ENCODE data around the gene ZC3HAV1. TPM values are rescaled to one million over a fixed set of nuclear protein-coding genes. Genes with fewer than 3 reads are reported as not detected.
A peak's percentile ranks its signal among the peaks of the same experiment; 100 is the strongest.

ZC3HAV1 gene
- total and polyA plus RNA-seq, 9 of the 15 experiments (the other 6 are each of a cell fraction or from before 2014, with no cell fraction given), result 11.9 to 40.5 (median 23.9) TPM

DNA sequence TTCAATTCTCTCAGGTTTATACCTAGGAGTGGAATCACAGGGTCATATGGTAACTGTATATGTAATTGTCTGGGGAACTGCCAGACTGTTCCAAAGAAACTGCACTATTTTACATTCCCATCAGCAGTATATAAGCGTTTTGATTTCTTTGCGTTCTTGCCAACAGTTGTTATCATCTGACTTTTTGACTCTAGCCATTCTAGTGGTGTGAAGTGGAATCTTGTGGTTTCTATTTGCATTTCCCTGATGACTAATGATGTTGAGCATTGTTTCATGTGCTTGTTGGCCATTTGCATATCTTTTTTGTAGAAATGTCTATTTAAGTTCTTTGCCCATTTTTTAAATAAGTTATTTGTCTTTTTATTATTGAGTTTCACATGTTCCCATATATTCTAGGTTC lies 44.3 kb upstream of the ZC3HAV1 start:
- ATAC-seq, result peak; percentile 61
- TF ChIP-seq, protein P1, sequence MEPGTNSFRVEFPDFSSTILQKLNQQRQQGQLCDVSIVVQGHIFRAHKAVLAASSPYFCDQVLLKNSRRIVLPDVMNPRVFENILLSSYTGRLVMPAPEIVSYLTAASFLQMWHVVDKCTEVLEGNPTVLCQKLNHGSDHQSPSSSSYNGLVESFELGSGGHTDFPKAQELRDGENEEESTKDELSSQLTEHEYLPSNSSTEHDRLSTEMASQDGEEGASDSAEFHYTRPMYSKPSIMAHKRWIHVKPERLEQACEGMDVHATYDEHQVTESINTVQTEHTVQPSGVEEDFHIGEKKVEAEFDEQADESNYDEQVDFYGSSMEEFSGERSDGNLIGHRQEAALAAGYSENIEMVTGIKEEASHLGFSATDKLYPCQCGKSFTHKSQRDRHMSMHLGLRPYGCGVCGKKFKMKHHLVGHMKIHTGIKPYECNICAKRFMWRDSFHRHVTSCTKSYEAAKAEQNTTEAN (CRISPR knock-in tag; IDR thresholded peaks at IDR 0.05), result no peak
- TF ChIP-seq TEAD1 (CRISPR knock-in tag; IDR thresholded peaks at IDR 0.05) (peak in 1 of 2 experiments; percentile 82; a peak in 1 of 4 replicates), CTBP1 (IDR thresholded peaks at IDR 0.05; ENCODE audit: borderline replicate concordance) (0 out of 2 replicates have a peak, but pooled peaks have one; percentile 16), NFIC (IDR thresholded peaks at IDR 0.05) (peak; percentile 84), SOX6 (IDR thresholded peaks at IDR 0.05) (peak; percentile 98), C11orf30 (IDR thresholded peaks at IDR 0.05; ENCODE audit: low read depth) (0 out of 2 replicates have a peak, but pooled peaks have one; percentile 5), KDM1A (IDR thresholded peaks at IDR 0.05) (peak; percentile 97), HDAC1 (IDR thresholded peaks at IDR 0.05) (peak in 1 of 2 experiments; percentile 80; a peak in 2 of 4 replicates), JUN (IDR thresholded peaks at IDR 0.05; ENCODE audit: borderline replicate concordance, low read depth, low read length) (0 out of 2 replicates have a peak, but pooled peaks have one; percentile 51), JUN (CRISPR knock-in tag; IDR thresholded peaks at IDR 0.05; ENCODE audit: borderline replicate concordance) (no peak), DPF2 (IDR thresholded peaks at IDR 0.05) (peak; percentile 49; the same call in 1 of the 2 replicates), ARID1B (IDR thresholded peaks at IDR 0.05) (0 out of 2 replicates have a peak, but pooled peaks have one; percentile 40), SMARCA4 (IDR thresholded peaks at IDR 0.05) (0 out of 2 replicates have a peak, but pooled peaks have one; percentile 17)
- TF ChIP-seq, protein P2, sequence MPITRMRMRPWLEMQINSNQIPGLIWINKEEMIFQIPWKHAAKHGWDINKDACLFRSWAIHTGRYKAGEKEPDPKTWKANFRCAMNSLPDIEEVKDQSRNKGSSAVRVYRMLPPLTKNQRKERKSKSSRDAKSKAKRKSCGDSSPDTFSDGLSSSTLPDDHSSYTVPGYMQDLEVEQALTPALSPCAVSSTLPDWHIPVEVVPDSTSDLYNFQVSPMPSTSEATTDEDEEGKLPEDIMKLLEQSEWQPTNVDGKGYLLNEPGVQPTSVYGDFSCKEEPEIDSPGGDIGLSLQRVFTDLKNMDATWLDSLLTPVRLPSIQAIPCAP (CRISPR knock-in tag; IDR thresholded peaks at IDR 0.05; ENCODE audit: borderline replicate concordance), result no peak
- TF ChIP-seq, protein P3, sequence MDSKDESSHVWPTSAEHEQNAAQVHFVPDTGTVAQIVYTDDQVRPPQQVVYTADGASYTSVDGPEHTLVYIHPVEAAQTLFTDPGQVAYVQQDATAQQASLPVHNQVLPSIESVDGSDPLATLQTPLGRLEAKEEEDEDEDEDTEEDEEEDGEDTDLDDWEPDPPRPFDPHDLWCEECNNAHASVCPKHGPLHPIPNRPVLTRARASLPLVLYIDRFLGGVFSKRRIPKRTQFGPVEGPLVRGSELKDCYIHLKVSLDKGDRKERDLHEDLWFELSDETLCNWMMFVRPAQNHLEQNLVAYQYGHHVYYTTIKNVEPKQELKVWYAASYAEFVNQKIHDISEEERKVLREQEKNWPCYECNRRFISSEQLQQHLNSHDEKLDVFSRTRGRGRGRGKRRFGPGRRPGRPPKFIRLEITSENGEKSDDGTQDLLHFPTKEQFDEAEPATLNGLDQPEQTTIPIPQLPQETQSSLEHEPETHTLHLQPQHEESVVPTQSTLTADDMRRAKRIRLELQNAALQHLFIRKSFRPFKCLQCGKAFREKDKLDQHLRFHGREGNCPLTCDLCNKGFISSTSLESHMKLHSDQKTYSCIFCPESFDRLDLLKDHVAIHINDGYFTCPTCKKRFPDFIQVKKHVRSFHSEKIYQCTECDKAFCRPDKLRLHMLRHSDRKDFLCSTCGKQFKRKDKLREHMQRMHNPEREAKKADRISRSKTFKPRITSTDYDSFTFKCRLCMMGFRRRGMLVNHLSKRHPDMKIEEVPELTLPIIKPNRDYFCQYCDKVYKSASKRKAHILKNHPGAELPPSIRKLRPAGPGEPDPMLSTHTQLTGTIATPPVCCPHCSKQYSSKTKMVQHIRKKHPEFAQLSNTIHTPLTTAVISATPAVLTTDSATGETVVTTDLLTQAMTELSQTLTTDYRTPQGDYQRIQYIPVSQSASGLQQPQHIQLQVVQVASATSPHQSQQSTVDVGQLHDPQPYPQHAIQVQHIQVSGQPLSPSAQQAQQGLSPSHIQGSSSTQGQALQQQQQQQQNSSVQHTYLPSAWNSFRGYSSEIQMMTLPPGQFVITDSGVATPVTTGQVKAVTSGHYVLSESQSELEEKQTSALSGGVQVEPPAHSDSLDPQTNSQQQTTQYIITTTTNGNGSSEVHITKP (IDR thresholded peaks at IDR 0.05; ENCODE audit: partially characterized antibody), result no peak
- TF ChIP-seq, protein P4, sequence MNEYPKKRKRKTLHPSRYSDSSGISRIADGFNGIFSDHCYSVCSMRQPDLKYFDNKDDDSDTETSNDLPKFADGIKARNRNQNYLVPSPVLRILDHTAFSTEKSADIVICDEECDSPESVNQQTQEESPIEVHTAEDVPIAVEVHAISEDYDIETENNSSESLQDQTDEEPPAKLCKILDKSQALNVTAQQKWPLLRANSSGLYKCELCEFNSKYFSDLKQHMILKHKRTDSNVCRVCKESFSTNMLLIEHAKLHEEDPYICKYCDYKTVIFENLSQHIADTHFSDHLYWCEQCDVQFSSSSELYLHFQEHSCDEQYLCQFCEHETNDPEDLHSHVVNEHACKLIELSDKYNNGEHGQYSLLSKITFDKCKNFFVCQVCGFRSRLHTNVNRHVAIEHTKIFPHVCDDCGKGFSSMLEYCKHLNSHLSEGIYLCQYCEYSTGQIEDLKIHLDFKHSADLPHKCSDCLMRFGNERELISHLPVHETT (CRISPR knock-in tag; conservative IDR thresholded peaks at IDR 0.05 in 1 of 2, IDR thresholded peaks at IDR 0.05 in 1 of 2), result peak in 1 of 2 experiments; percentile 48; a peak in 1 of 4 replicates

More for the DNA sequence above, 44.3 kb upstream of the ZC3HAV1 start:
- Histone ChIP-seq H3K4me1 (replicated peaks in 1 of 2; ENCODE audit: control insufficient read depth in 2 of 2, insufficient read depth in 2 of 2, low read length in 2 of 2) (no peaks in the 10 kb centered on the region), H3K9me1 (ENCODE audit: control insufficient read depth, insufficient read depth, low read length) (no peaks in the 10 kb centered on the region), H2AFZ (ENCODE audit: low read depth, low read length) (no peak overlapping the region), H3K4me3 (no peak overlapping the region), H3K9me3 (replicated peaks; ENCODE audit: control insufficient read depth, insufficient read depth, low read depth, low read length) (no peaks in the 10 kb centered on the region), H3K9ac (ENCODE audit: insufficient read depth in 1 of 2, low read depth in 2 of 2, low read length in 2 of 2) (no peak overlapping the region), H4K20me1 (replicated peaks; ENCODE audit: control insufficient read depth, insufficient read depth, low read length) (no peaks in the 10 kb centered on the region), H3K36me3 (ENCODE audit: control insufficient read depth, insufficient read depth, low read length) (no peaks in the 10 kb centered on the region), H3K4me2 (ENCODE audit: insufficient read depth, low read length) (no peak overlapping the region), H3K27me3 (ENCODE audit: control insufficient read depth in 2 of 2, insufficient read depth in 2 of 2, low read length in 2 of 2) (no peaks in the 10 kb centered on the region), H3K79me2 (ENCODE audit: control insufficient read depth, insufficient read depth, low read length) (no peaks in the 10 kb centered on the region), H3K27ac (ENCODE audit: extremely low read depth, low read depth, low read length) (no peak overlapping the region)
- BruUV-seq (replicated peaks), result no TSS peak
- in situ Hi-C loops (cut with MboI) (no loop called here), intact Hi-C loops (cut with micrococcal nuclease) (loop anchor here (2.0 kb wide), 1 partner anchor 29 kb away; no protein-coding TSS in a partner anchor)
- DNase-seq (ENCODE audit: extremely low read depth in 1 of 4, low spot score in 3 of 4) (no peak), FAIRE-seq (peak; percentile 42)
- ChIA-PET CTCF (ENCODE audit: low intra/inter-chr PET ratio) (no interaction called here), POLR2A (interaction anchor here (2.2 kb wide), 1 partner anchor 14 kb away, joined by 5 read pairs; no protein-coding TSS in a partner anchor)
- WGBS (ENCODE audit: insufficient coverage, low coverage, missing lambda C conversion rate), result 3% methylated on average over 2 of the region's 2 CpGs

All from K562 (cell line).